Measurements from ENCODE around the gene NBEA. TPM values are rescaled to one million over a fixed set of nuclear protein-coding genes. Genes with fewer than 3 reads are reported as not detected.

NBEA gene
- total and polyA plus RNA-seq, 2 experiments from 2014 or later = 2.6 to 12.3 TPM

- Histone ChIP-seq H3K79me2 (peaks cover 2% of the 10 kb centered on the region), H4K20me1 (ENCODE audit: insufficient read depth, poor library complexity, severe bottlenecking) (no peaks in the 10 kb centered on the region), H3K4me3 (no peak overlapping the region), H3K27ac (no peak overlapping the region), H3K4me2 (no peak overlapping the region), H3K9me2 (replicated peaks; ENCODE audit: insufficient read depth) (no peaks in the 10 kb centered on the region), H3K27me3 (peaks cover 19% of the 10 kb centered on the region), H3K9me3 (ENCODE audit: low read depth) (no peaks in the 10 kb centered on the region), H3K36me3 (replicated peaks; ENCODE audit: insufficient read depth, low read depth) (no peaks in the 10 kb centered on the region), H3K4me1 (ENCODE audit: insufficient read depth) (no peaks in the 10 kb centered on the region), H2AFZ (no peak overlapping the region)
- WGBS (ENCODE audit: low lambda C conversion rate, missing lambda C conversion rate) = 82% methylated on average over 3 of the region's 3 CpGs
- no peak for TF ChIP-seq EZH2phosphoT487 (IDR thresholded peaks at IDR 0.05; ENCODE audit: low read depth, severe bottlenecking, unreplicated experiment)
- no peak for TF ChIP-seq EZH2 (IDR thresholded peaks at IDR 0.05; ENCODE audit: borderline replicate concordance)
- TF ChIP-seq CTCF (IDR thresholded peaks at IDR 0.05; ENCODE audit: poor library complexity) = no peak
- DNase-seq (ENCODE audit: low spot score) = no peak
These were observed 523.3 kb downstream of the NBEA start for GRCh38 chr13:35465371-35465770.

GRCh38 chr13:35468195-35468594 lies 526.1 kb downstream of the NBEA start:
- Histone ChIP-seq H3K4me2 (no peak overlapping the region), H2AFZ (no peak overlapping the region), H3K79me2 (peaks cover 14% of the 10 kb centered on the region), H3K4me1 (ENCODE audit: insufficient read depth) (no peaks in the 10 kb centered on the region), H3K36me3 (replicated peaks; ENCODE audit: insufficient read depth, low read depth) (no peaks in the 10 kb centered on the region), H3K9me3 (ENCODE audit: low read depth) (no peaks in the 10 kb centered on the region), H3K4me3 (no peak overlapping the region), H3K27ac (no peak overlapping the region), H3K9me2 (replicated peaks; ENCODE audit: insufficient read depth) (no peaks in the 10 kb centered on the region), H3K27me3 (peaks cover 47% of the 10 kb centered on the region), H4K20me1 (ENCODE audit: insufficient read depth, poor library complexity, severe bottlenecking) (no peaks in the 10 kb centered on the region)
- TF ChIP-seq CTCF (IDR thresholded peaks at IDR 0.05; ENCODE audit: poor library complexity) (no peak), EZH2phosphoT487 (IDR thresholded peaks at IDR 0.05; ENCODE audit: low read depth, severe bottlenecking, unreplicated experiment) (no peak), EZH2 (IDR thresholded peaks at IDR 0.05; ENCODE audit: borderline replicate concordance) (no peak)
- 75% methylated on average over 1 of the region's 1 CpG for WGBS (ENCODE audit: low lambda C conversion rate, missing lambda C conversion rate)
- DNase-seq (ENCODE audit: low spot score) = no peak

GRCh38 chr13:35469806-35470525 lies 527.9 kb downstream of the NBEA start:
- H2AFZ ChIP-seq = no peak overlapping the region
- H3K79me2 ChIP-seq = peaks cover 31% of the 10 kb centered on the region
- no peaks in the 10 kb centered on the region for H3K9me2 ChIP-seq (replicated peaks; ENCODE audit: insufficient read depth)
- no peak for DNase-seq (ENCODE audit: low spot score)
- H3K9me3 ChIP-seq (ENCODE audit: low read depth) = no peaks in the 10 kb centered on the region
- no peaks in the 10 kb centered on the region for H4K20me1 ChIP-seq (ENCODE audit: insufficient read depth, poor library complexity, severe bottlenecking)
- no peak overlapping the region for H3K4me3 ChIP-seq
- H3K4me2 ChIP-seq = peak overlapping the region; percentile 83
- no peaks in the 10 kb centered on the region for H3K4me1 ChIP-seq (ENCODE audit: insufficient read depth)
- peaks cover 64% of the 10 kb centered on the region for H3K27me3 ChIP-seq
- H3K27ac ChIP-seq = peak overlapping the region; percentile 95
- no peak for TF ChIP-seq CTCF (IDR thresholded peaks at IDR 0.05; ENCODE audit: poor library complexity)
- TF ChIP-seq EZH2 (IDR thresholded peaks at IDR 0.05; ENCODE audit: borderline replicate concordance) = no peak
- TF ChIP-seq EZH2phosphoT487 (IDR thresholded peaks at IDR 0.05; ENCODE audit: low read depth, severe bottlenecking, unreplicated experiment) = no peak
- WGBS (ENCODE audit: low lambda C conversion rate, missing lambda C conversion rate) = 30% methylated on average over 10 of the region's 10 CpGs
- H3K36me3 ChIP-seq (replicated peaks; ENCODE audit: insufficient read depth, low read depth) = no peaks in the 10 kb centered on the region

Data from hepatocyte (in vitro differentiated cells).